GM10847 (cell line): ENCODE results near the gene SEZ6.

Experiments used
- POLR2A ChIP-seq: IDR thresholded peaks from 2 replicates; pipeline ENCODE4 v1.6.1; 2011; ENCODE audit not compliant: insufficient read length; ENCODE audit errors: extremely low read depth

The SEZ6 gene

GRCh38 chr17:28948342-28948741, 57.5 kb downstream of the SEZ6 start:
- TF ChIP-seq POLR2A, result no peak

GRCh38 chr17:28947639-28948038, 58.2 kb downstream of the SEZ6 start:
- no peak for TF ChIP-seq POLR2A

- no peak for TF ChIP-seq POLR2A
Observed at GRCh38 chr17:28946239-28946638, 59.6 kb downstream of the SEZ6 start.

GRCh38 chr17:28944862-28945741, 60.7 kb downstream of the SEZ6 start:
- no peak for TF ChIP-seq POLR2A

- TF ChIP-seq POLR2A, result no peak
Observed at GRCh38 chr17:28944343-28944742, 61.5 kb downstream of the SEZ6 start.

- TF ChIP-seq POLR2A, result no peak
Observed at GRCh38 chr17:28942925-28943324, 62.9 kb downstream of the SEZ6 start.

- no peak for TF ChIP-seq POLR2A
Observed at GRCh38 chr17:28941251-28941650, 64.6 kb downstream of the SEZ6 start.

- TF ChIP-seq POLR2A, result no peak
Observed at GRCh38 chr17:28940675-28941074, 65.2 kb downstream of the SEZ6 start.

GRCh38 chr17:28940142-28940541, 65.7 kb downstream of the SEZ6 start:
- no peak for TF ChIP-seq POLR2A

GRCh38 chr17:28938552-28938951, 67.3 kb downstream of the SEZ6 start:
- no peak for TF ChIP-seq POLR2A

GRCh38 chr17:28937044-28937729, 68.6 kb downstream of the SEZ6 start:
- no peak for TF ChIP-seq POLR2A

- no peak for TF ChIP-seq POLR2A
Observed at GRCh38 chr17:28935744-28936460, 69.9 kb downstream of the SEZ6 start.

GRCh38 chr17:28929787-28930186, 76.0 kb downstream of the SEZ6 start:
- TF ChIP-seq POLR2A, result no peak

GRCh38 chr17:28928061-28928460, 77.8 kb downstream of the SEZ6 start:
- no peak for TF ChIP-seq POLR2A

GRCh38 chr17:28926786-28927185, 79.0 kb downstream of the SEZ6 start:
- no peak for TF ChIP-seq POLR2A

- TF ChIP-seq POLR2A, result no peak
Observed at GRCh38 chr17:28926366-28926765, 79.5 kb downstream of the SEZ6 start.
